Measurements from ENCODE around the gene OPCML.

The OPCML gene

DNA sequence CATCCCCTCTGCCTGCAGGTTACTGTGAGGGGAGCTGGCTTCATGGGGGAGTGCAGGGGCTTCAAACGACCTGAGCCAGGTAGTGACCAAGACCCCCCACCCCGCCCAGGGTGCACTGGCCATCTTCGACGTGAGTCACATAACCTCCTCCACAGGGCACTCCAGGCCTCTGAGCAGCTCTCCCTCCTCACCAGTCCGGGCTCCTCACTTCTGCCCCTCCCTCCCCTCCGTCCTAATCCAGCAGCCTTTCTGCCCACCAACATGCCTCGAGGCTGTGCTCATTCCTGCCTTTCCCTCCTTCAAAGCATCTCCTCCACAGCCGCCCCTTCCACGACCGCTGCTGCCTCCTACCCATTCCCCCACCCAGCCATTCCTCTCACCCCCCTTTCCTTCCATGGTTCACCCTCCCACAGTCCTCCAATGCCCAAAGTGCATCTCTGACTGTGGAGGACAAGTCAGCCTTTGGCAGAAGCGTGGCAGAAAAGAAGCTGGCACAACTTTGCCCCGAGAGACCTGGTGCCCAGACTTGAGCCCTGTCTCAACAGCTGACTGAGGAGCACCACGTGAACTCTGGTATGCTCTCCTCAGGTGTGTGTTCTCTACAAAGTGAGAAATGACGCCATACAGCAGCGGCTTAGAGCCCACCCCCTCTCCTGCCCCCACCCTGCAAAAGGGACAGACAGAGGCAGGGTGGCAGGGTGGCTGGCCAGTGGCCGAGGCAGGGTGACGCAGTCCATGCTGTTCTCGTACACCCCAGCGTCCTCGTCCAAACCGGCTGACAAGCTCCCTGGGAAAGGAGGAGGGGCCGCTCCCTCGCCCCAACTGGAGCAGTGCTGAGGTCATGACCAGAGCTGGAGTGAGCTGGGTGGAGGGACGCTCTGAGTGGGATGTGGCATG, 30.4 kb downstream of the OPCML start:
- no peak for DNase-seq

DNA sequence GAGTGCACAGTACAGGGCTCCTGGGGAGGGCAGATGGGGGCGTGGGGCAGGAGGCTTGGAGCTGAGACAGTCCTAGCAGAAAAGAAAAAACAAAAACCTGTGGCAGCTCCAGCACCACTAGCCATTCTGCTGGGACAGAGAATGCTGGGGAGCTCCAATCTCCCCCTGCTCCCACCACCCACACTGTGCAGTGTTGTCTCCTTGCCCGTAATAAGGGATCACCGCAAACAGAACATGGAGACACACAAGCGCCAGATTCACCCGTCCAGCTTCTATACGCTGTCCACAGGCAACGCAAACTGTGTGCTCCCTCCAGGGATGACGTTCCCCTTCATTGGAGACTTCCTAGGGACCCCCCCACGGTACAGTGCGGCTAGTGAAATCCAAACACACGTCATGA, 31.4 kb downstream of the OPCML start:
- no peak for DNase-seq

DNA sequence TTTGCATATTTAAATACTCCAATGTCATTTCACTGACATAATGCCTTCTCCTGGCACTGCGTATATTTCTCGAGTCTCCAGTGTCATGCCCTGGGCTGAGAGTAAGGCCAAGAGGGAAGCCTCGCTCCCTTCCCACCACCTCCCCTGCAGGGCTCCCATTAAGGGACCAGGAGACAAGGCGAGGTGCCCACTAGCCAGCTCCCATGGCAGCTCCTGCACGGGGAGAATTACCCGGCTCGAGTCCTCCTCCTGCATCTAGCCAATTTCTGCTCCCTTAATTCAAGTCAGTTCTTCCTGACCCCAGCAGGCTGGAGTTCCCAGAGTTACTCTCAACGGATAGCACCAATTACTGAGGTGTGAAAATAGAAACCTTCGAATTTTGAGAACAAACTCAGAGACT, 31.9 kb downstream of the OPCML start:
- no peak for DNase-seq

DNA sequence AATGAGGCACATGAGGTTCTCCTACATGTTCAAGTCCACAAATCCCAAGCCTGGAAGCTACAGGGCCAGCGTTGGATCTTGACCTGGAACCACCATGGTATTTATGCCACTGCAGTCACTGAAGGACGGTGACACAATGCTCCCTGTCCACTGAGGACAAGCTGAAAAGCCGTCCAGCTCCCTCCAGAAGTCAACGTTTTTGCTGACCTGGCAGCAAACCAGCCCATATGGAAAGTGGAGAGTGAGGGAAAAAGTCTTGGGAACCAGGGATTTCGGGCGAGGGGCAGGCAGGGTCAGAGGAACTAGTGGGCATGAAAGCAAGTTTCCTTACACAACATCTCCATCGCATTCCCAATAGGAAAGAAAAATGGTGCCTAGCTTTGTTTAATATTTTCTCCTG, 33.3 kb downstream of the OPCML start:
- no peak for DNase-seq

DNA sequence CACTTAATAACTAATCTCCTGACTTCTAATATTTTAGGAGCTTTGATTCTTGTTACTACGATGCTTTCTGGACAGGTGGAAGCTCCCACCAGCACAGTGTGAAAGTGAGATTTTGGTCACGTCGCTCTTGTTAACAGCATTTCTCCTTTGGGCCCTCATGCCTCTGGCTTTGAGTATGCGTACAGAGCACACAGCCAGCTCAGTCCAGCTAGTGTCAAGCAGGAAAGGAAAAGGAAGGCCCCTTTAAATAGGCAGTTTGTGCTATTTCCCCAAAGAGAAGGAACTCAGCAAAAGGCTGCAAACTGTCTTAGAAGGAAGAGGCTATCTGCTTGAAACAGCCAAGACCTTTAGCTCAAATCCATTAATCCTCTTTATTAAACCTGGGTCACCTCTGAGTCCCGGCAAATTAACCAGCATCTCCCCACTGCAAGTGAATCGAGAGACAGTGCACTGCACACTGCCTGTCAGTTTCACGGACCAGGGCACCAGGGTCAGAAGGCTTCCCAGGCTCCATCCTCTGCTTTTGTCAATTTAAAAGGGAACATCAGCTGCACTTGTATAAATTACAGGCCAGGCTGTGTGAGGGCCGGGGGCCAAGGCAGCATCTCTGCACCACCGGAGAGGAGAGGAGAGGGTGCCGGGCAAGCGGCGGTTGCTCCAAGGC, 34.7 kb downstream of the OPCML start:
- DNase-seq, result no peak

DNA sequence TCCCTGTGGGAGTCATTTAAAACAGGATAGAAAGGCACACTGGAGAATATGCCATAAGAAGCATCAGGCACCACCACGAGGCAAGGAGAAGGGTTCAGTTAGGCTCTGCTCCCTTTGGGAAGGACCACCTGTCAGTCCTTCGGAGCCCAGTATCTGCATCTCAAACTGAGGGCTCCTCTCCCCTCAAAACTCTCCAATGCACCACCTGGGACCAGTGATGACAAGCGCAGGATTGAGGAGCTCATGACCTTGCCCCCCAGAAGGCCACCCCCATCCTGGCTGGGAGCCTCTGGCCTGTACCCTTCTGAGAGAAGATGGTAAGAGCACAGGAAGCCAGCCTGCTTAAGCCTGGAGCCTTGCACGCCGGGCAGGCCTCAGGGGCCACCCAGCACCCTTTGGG, 39.4 kb downstream of the OPCML start:
- DNase-seq, result no peak

DNA sequence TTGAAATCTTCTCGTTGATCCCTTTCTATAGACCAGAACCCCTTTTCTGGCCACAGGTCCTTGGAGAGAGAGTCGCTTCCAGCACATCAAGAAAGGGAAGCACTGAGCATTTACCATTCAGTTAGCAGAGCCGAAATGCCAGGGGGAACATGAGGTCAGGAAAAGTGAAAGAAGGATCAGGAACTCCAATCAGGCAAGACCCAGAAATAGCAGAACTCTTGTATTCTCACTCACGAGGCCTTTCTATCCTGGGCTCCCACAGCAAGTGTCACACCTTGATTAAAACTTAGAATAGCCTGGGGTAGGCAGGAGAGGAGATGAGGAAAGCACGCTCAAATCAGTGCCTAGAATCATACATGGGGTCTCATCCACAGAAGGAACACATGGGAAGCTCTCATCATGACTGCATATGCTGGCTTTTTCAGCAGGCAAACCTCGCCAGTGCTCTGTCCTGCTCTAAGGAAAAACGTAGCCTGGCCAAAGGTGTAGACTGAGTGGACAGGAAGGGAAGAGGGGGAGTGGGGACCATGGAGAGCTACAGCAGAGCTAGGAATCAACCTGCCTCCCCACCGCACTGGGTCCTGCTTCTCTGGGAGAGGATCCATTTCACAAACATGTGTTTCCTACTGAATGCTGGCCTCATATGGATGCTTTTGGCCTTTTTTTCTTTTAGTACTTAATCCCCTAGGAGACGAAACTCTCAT, 40.5 kb downstream of the OPCML start:
- DNase-seq, result no peak

DNA sequence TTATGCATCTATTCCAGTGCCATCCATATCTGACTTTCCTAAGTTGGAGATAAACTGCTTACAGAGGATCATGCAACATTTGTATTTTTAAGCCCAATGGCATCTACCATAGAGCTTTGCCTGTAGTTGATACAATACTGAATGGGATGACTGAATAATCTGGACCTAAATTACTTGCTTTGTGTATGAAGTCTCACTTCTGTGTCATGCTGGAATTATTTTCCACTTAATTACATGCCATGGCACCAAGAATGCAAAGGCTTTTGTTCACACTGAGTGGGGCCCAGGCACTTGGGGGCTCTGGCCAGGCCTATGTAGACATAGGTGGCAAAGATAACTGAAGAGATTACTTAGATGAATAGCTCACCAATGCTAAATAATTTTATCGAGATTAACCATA, 51.6 kb downstream of the OPCML start:
- DNase-seq, result no peak

DNA sequence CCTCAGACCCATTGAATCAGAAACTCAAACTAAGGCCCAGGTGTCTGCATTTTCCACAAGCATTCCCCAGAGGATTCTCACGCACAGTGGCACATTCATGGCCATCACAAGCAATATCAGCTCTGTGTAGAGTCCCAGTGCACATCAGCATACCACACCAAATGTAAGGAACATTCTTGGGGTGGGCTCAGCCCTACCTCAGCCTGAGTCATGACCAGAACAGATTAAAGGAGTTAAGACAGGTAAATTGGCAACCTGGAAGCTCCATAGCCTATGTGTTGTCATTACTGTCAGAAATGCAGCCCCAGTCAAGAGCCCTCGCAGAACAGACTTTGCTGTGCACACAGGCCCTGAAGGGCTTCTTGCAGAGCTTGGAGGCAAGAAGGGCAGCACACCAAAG, 53.1 kb downstream of the OPCML start:
- DNase-seq, result no peak

DNA sequence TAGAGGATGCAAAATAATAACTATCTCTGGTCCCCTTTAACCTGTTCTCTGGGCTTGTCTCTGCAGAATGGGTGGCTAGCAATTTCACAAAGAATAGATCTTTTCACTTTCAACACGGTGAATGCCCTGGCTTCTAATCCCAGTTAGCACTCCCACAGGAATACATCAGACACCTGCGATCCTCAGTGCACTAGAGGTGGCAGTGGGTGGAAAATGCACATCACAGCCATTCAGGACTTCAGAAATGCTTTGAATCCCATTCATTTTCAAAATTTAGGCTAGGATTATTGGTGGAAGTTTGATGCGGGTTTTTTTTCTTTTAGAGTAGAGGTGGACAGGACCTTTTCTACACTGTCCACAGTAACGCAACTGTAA, 55.1 kb downstream of the OPCML start:
- DNase-seq, result no peak

DNA sequence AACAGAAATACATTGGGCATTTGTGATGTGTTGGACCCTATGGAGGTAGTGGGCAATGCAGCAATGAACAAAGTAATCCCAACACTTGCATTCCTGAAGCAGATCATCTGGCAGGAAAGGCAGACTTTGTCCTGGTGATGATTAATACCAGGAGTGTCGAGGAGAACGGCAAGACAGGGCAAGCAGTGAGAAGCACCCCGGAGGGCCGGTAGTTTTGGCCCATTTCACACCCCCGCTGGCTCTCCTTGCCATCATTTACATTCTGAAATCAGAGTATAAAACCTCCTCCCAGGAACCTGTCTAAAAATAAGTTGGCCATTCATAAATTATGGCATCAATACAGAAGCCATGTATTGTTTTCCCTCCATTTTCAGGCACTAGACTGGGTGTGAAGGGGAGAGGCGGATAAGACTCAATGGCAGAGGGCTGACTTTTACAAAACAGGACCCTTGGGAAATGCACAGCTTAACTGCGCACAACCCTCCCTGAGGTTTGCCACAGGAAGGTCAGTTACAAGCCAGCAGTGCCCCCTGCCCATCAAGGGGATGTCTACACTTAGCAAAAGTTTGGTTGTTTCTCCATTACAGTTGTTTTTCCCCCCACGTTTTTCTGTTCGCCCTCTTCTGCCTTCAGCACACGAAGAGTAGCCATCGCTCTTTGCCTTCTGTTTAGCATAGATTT, 55.6 kb downstream of the OPCML start:
- DNase-seq, result no peak

DNA sequence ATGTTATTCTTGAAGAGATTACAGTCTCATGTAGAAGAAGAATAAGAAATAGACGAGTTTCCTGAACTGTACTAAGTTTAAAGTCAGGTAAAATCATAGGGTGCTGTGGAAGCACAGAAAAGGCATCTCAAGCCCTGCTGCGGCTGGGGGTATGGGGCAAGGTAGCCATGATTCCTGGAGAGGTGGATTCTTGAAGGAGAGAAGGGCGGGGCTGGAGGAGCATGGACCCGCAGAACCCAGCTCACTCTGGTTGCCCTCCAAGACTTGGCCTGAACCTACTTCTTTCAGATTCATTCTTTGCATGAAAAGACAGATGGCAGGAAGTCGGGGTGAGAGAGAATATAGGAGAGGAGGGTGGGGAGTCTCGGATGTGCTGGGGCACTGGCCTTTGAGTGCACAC, 57.8 kb downstream of the OPCML start:
- no peak for DNase-seq

DNA sequence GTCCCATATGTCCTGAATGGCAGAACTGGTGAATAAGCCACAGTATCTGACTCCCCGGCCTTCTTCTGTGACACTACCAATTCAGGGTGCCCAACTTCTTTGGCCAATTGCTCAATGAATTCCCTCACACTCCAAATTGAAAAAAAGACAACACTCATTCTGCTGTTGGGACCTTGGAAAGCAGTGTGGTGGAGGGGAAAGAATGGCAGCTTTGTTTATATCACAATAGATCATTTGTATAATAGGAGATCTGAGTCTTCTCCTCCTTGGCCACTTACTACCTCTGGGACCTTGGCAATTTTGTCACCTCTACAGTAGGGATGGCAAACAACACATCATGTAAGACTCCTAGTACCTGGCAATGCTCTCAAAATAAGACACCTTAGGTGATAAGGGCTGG, 64.6 kb downstream of the OPCML start:
- DNase-seq, result no peak

DNA sequence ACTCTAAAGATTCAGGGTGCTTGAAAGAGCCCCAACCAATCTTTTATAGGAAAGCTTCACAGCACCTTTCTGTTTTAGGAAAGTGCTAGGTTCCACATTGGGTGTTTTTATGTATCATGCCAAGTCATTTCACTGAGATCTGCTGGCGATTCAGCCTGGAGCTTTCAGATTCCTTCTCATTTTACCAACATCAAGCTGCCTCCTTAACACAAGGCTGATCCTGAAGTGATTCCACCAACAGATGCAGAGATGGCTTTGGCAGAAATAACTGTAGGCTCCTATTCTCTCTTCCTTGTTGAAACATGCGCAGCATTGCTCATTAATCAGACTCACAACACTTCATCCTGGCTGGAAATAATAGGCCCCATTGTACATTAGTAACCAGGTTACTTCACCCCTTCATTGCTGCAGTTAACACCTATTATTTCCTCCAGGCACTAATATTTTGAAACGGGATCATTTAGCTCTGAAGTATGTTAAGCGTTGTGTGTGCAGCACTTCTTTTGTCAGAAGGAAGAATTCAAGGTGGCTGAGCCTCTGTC, 89.0 kb downstream of the OPCML start:
- no peak for DNase-seq

DNA sequence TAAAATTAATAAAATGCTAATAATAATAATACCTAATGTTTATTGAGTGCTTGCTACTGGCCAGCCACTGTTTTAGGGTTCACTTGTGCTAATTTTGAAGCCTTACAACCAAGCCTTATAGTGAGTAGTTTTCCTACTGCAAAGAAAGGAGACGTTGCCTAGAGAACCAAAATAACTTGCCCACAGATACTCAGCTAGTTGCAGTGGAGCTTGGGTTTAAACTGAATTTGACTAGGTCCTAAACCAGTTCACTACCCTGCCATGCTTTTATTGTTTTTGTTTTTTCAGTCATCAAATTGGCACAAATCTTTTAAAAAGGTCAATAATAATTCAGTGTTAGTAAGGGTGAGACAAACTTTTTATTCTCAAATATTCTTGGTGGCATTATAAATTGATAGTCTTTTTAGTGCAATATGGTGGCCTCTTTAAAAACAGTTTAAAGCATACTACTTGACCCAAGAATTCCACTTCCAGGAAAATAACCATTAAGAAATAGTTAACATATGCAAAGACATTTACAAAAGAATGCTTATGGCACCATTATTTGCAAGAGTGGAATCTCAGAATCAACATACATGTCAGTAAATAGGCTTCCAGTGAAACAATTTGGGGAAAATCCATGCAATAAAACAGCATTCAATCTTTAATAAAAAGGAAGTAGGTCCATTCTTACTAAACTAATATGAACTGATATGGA, 90.2 kb downstream of the OPCML start:
- no peak for DNase-seq

DNA sequence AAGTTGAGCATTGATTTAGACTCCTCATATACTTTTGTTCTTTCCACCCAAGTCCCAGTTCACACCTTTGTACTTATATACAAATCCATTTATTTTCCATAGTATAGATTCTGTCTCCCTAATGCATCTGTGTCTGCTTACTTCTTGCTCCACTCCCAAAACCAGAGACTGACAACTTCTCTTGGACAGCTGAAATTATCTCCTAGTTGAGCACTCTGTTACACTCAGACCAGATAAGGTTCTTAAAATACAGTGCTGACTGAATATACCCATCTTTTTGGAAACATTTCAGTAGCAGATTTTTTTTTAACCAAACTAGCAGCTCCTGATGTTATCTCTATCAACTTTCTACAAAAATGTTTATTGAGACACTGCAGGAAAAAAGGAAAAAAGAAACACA, 106.3 kb downstream of the OPCML start:
- no peak for DNase-seq

DNA sequence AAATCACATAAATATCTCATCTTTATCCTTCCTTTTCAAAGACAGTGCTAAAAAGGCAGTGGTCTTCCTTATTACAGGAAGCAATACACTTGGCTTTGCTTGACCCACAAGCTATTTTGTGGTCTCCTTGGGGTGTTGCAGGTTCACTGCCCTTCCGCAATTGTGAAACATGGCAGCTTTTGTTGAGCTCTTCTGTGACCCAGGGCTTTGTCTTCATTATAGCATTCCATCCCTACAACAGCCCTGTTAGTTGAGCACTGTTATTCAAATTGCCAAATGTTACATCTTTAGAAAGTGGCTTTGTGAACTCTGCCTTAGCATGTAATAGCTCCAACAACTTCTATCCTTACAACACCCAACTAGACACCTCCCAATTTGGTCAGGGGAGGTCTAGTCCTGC, 107.1 kb downstream of the OPCML start:
- no peak for DNase-seq

DNA sequence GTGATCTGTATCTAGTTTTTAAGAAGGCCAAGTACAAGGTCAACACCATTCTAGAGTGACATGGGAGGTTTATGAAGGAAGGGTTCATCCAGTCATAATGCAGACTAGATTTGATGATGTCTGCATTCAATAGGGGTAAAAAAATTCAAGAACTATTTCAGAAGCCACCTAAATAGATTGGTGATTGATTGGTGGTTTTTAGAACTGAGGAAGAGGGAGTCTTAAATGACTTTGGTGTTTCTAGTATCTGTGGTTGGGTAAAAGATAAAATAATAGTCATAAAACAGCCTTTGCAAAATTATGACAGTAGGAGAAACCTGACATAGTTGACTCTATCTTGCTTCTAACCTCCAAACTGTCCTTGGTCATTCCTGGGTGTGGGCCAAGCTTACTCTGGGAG, 114.1 kb downstream of the OPCML start:
- no peak for DNase-seq

DNA sequence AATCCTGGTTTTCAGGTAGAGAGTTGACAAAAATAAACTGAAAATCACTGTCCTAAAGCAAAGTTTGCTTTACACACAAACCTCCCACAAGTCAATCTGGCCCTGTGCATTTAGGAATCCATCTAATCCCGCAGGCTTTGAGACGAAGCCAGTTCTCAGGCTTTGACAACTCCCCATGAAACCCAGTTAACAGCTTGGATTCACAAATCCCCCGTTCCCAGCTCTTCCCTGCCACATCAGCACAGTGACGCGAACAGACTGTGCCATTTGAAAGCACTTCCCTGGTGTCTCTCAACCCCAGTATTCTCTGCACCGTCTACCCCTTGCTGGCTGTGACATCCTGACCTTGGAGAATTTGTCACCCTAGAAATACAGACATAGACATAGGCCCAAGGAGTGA, 117.8 kb downstream of the OPCML start:
- DNase-seq, result no peak

DNA sequence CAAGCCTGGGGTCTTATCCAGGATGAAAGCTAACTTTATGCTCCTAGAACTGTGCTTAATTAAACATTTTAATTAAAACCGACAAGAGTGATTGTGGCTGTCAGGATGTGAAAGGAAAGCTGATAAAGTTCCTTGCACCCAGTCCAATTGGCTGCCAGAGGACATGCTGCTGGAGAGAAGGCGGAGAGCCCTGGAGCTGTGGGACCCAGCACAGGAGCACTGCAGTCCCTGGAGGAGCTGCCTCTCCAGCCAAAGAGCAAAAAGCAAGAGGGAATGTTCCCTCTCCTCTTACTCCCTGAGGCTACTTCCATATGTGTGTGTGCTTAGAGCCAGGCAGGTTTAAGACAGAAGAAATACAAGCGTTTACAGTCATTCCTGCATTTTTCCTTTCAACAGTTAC, 118.6 kb downstream of the OPCML start:
- DNase-seq, result no peak

DNA sequence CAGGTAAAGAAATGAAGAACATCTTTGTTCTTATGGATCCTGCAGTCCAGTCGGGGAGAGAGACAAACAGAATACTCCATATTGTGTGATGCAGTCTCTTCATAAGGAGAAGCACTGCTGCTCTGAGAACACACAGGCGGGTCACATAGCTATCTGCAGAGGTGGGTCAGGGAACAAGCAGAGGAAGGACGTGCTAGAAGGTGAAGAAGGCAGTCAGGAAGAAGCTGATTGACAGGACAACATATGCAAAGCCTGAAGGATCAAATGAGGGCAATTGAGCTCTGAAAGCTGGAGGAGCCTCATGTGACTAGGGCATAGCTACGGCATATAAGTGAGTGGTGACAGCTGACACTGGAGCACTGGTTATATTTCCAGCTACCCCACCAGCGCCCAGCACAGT, 122.5 kb downstream of the OPCML start:
- no peak for DNase-seq

DNA sequence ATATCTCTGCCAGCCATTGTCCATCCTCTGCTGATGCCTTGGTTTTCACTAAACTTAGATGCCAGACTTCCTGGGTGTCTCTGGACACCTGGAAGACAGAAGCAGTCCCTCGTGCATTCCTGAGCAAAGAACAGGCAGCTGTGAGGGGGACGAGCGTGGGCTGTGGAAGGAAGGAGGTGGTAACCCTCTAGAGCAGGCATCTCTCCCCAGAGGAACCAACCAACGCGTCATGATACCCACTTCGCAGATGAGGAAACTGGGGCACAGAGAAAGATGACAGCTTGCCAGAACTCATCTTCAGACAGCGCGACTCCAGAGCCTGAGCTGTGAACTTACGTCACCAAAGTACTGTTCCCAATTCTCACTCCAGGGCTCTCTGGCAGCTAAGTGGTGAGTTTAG, 123.4 kb downstream of the OPCML start:
- DNase-seq, result no peak

DNA sequence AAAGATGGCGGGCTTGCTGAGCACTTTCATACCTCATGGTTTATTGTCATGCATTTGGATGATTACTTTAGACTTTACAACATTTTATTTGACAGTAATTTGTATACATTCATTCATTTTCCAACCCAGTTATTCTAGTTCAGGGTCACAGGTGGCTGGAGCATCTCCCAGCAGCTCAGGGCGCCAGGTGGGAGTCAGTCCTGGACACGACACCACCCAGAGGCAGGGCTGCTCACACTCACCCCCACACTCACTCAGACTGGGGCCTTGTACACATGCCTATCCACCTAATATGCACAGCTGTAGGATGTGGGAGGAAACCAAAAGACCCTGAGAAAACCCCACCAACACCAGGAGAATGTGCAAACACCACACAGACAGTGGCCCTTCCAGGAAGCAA, 123.9 kb downstream of the OPCML start:
- DNase-seq, result no peak

All from EL (cell line).